OCI-LY3 (cell line): ENCODE results near the gene THOC5.

Experiments used
- CTCF ChIP-seq: fragments of 200-600, 300-600 bp; sonication (generic); IDR thresholded peaks from 2 replicates; pipeline ENCODE4 v1.5.1; 2014; ENCODE audit warnings: antibody characterized with exemption, low read length, low read depth
- EZH2phosphoT487 ChIP-seq: fragments of 200-600 bp; shearing (Covaris generic); IDR thresholded peaks from 2 replicates; pipeline ENCODE4 v1.6.1; 2018; ENCODE audit warnings: antibody characterized with exemption, mixed run types, low read depth

- TF ChIP-seq CTCF (no peak), EZH2phosphoT487 (no peak)
Measured at GRCh38 chr22:29456211-29456671, 97.3 kb downstream of the THOC5 start.
